ENCODE results near the gene PGM2L1. TPM values are rescaled to one million over a fixed set of nuclear protein-coding genes. Genes with fewer than 3 reads are reported as not detected.

PGM2L1 gene
- total and polyA plus RNA-seq, 2 experiments from 2014 or later, result 32.6 to 44.4 TPM

GRCh38 chr11:74367881-74368280 lies 30.4 kb downstream of the PGM2L1 start:
- Histone ChIP-seq H3K4me2 (no peak overlapping the region), H3K27me3 (ENCODE audit: insufficient read depth) (no peaks in the 10 kb centered on the region), H3K36me3 (ENCODE audit: insufficient read depth) (peaks cover 20% of the 10 kb centered on the region), H3K4me1 (ENCODE audit: insufficient read depth) (no peaks in the 10 kb centered on the region), H3K27ac (ENCODE audit: low read depth) (no peak overlapping the region), H2AFZ (no peak overlapping the region), H3K79me2 (replicated peaks; ENCODE audit: insufficient read depth) (no peaks in the 10 kb centered on the region), H3F3A (replicated peaks; ENCODE audit: low read depth) (no peaks in the 10 kb centered on the region), H3K4me3 (no peak overlapping the region), H4K20me1 (replicated peaks; ENCODE audit: insufficient read depth) (no peaks in the 10 kb centered on the region), H3K9me2 (ENCODE audit: insufficient read depth) (no peaks in the 10 kb centered on the region)
- no peak for DNase-seq (ENCODE audit: low spot score)
- no peak for TF ChIP-seq POLR2AphosphoS5 (IDR thresholded peaks at IDR 0.05; ENCODE audit: low read depth)
- TF ChIP-seq CREB1 (CRISPR knock-in tag; IDR thresholded peaks at IDR 0.05; ENCODE audit: low read depth), result no peak
- TF ChIP-seq NANOG (IDR thresholded peaks at IDR 0.05; ENCODE audit: borderline replicate concordance), result no peak
- TF ChIP-seq EZH2phosphoT487 (IDR thresholded peaks at IDR 0.05; ENCODE audit: unreplicated experiment), result no peak
- TF ChIP-seq ZNF462 (CRISPR knock-in tag; IDR thresholded peaks at IDR 0.05), result no peak
- TF ChIP-seq, protein P1, sequence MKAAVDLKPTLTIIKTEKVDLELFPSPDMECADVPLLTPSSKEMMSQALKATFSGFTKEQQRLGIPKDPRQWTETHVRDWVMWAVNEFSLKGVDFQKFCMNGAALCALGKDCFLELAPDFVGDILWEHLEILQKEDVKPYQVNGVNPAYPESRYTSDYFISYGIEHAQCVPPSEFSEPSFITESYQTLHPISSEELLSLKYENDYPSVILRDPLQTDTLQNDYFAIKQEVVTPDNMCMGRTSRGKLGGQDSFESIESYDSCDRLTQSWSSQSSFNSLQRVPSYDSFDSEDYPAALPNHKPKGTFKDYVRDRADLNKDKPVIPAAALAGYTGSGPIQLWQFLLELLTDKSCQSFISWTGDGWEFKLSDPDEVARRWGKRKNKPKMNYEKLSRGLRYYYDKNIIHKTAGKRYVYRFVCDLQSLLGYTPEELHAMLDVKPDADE (IDR thresholded peaks at IDR 0.05), result no peak
- TF ChIP-seq EZH2 (IDR thresholded peaks at IDR 0.05; ENCODE audit: low read depth, unreplicated experiment), result no peak
- TF ChIP-seq STAT1 (IDR thresholded peaks at IDR 0.05; ENCODE audit: unreplicated experiment), result no peak
- TF ChIP-seq, protein P2, sequence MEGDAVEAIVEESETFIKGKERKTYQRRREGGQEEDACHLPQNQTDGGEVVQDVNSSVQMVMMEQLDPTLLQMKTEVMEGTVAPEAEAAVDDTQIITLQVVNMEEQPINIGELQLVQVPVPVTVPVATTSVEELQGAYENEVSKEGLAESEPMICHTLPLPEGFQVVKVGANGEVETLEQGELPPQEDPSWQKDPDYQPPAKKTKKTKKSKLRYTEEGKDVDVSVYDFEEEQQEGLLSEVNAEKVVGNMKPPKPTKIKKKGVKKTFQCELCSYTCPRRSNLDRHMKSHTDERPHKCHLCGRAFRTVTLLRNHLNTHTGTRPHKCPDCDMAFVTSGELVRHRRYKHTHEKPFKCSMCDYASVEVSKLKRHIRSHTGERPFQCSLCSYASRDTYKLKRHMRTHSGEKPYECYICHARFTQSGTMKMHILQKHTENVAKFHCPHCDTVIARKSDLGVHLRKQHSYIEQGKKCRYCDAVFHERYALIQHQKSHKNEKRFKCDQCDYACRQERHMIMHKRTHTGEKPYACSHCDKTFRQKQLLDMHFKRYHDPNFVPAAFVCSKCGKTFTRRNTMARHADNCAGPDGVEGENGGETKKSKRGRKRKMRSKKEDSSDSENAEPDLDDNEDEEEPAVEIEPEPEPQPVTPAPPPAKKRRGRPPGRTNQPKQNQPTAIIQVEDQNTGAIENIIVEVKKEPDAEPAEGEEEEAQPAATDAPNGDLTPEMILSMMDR (conservative IDR thresholded peaks at IDR 0.05; ENCODE audit: low read depth in 2 of 2), result no peak
- no peak for TF ChIP-seq REST (IDR thresholded peaks at IDR 0.05; ENCODE audit: unreplicated experiment)
- no peak for TF ChIP-seq ZNF114 (CRISPR knock-in tag; IDR thresholded peaks at IDR 0.05)
- no peak for TF ChIP-seq ZNF331 (CRISPR knock-in tag; IDR thresholded peaks at IDR 0.05; ENCODE audit: low read depth)
- TF ChIP-seq JUNB (IDR thresholded peaks at IDR 0.05; ENCODE audit: unreplicated experiment), result no peak
- H3K36me3 Mint-ChIP-seq (ENCODE audit: low read depth), result peaks cover 23% of the 10 kb centered on the region; the same call in 2 of the 3 replicates
- H3K4me1 Mint-ChIP-seq, result no peaks in the 10 kb centered on the region
- no peak overlapping the region for H3K4me3 Mint-ChIP-seq
- H3K27me3 Mint-ChIP-seq (ENCODE audit: insufficient read depth, low read depth, poor library complexity), result no peaks in the 10 kb centered on the region
- no peak for ATAC-seq
- no peak overlapping the region for H3K27ac Mint-ChIP-seq
- no peaks in the 10 kb centered on the region for H3K9me3 Mint-ChIP-seq
